ENCODE data around the gene TCF12. TPM values are rescaled to one million over a fixed set of nuclear protein-coding genes. Genes with fewer than 3 reads are reported as not detected.

The TCF12 gene
- total RNA-seq, 4 donors from 2014 or later: 50.5 to 117 (median 89.8) TPM

- 62 to 70% methylated on average over 3 of the region's 3 CpGs for WGBS, 2 donors
- no peak overlapping the region for H3K4me3 ChIP-seq (ENCODE audit: low read depth, poor library complexity, severe bottlenecking)
- TF ChIP-seq POLR2A (IDR thresholded peaks at IDR 0.05): no peak
- no peak for TF ChIP-seq CTCF (IDR thresholded peaks at IDR 0.05)
- DNase-seq (ENCODE audit: low spot score in 2 of 2): no peak
- intact Hi-C loops (cut with DNase I; ENCODE audit: low total_unique reads): no loop called here
Observed at GRCh38 chr15:57324590-57324890, 406.1 kb downstream of the TCF12 start.

- no peak overlapping the region for H3K4me3 ChIP-seq (ENCODE audit: low read depth, poor library complexity, severe bottlenecking)
- TF ChIP-seq POLR2A (IDR thresholded peaks at IDR 0.05) (no peak), CTCF (IDR thresholded peaks at IDR 0.05) (no peak)
- 72 to 74% methylated on average over 11 of the region's 11 CpGs for WGBS, 2 donors
- no peak for DNase-seq (ENCODE audit: low spot score in 2 of 2)
- intact Hi-C loops (cut with DNase I; ENCODE audit: low total_unique reads): no loop called here
Observed at GRCh38 chr15:57324944-57325679, 406.7 kb downstream of the TCF12 start.

- no peak for TF ChIP-seq POLR2A (IDR thresholded peaks at IDR 0.05)
- TF ChIP-seq CTCF (IDR thresholded peaks at IDR 0.05): no peak
- 91 to 92% methylated on average over 23 of the region's 23 CpGs for WGBS, 2 donors
- intact Hi-C loops (cut with DNase I; ENCODE audit: low total_unique reads): no loop called here
- H3K4me3 ChIP-seq (ENCODE audit: low read depth, poor library complexity, severe bottlenecking): no peak overlapping the region
- no peak for DNase-seq (ENCODE audit: low spot score in 2 of 2)
Observed at GRCh38 chr15:57326196-57326595, 407.8 kb downstream of the TCF12 start.

GRCh38 chr15:57327985-57328471 lies 409.6 kb downstream of the TCF12 start:
- DNase-seq (ENCODE audit: low spot score in 2 of 2): peak in 1 of 2 donors; percentile 56
- intact Hi-C loops (cut with DNase I; ENCODE audit: low total_unique reads): no loop called here
- H3K4me3 ChIP-seq (ENCODE audit: low read depth, poor library complexity, severe bottlenecking): no peak overlapping the region
- TF ChIP-seq POLR2A (IDR thresholded peaks at IDR 0.05) (no peak), CTCF (IDR thresholded peaks at IDR 0.05) (no peak)
- 76 to 79% methylated on average over 11 of the region's 11 CpGs for WGBS, 2 donors

- DNase-seq (ENCODE audit: low spot score in 2 of 2): no peak
- no peak overlapping the region for H3K4me3 ChIP-seq (ENCODE audit: low read depth, poor library complexity, severe bottlenecking)
- 80 to 84% methylated on average over 8 of the region's 8 CpGs for WGBS, 2 donors
- TF ChIP-seq CTCF (IDR thresholded peaks at IDR 0.05): no peak
- intact Hi-C loops (cut with DNase I; ENCODE audit: low total_unique reads): no loop called here
Observed at GRCh38 chr15:57328479-57328878, 410.0 kb downstream of the TCF12 start.

GRCh38 chr15:57328897-57329296 lies 410.5 kb downstream of the TCF12 start:
- 60 to 64% methylated on average over 5 of the region's 5 CpGs for WGBS, 2 donors
- DNase-seq (ENCODE audit: low spot score in 2 of 2): no peak
- no peak for TF ChIP-seq CTCF (IDR thresholded peaks at IDR 0.05)
- H3K4me3 ChIP-seq (ENCODE audit: low read depth, poor library complexity, severe bottlenecking): no peak overlapping the region
- intact Hi-C loops (cut with DNase I; ENCODE audit: low total_unique reads): no loop called here
